ENCODE results near the gene MESD.

Gene MESD

DNA sequence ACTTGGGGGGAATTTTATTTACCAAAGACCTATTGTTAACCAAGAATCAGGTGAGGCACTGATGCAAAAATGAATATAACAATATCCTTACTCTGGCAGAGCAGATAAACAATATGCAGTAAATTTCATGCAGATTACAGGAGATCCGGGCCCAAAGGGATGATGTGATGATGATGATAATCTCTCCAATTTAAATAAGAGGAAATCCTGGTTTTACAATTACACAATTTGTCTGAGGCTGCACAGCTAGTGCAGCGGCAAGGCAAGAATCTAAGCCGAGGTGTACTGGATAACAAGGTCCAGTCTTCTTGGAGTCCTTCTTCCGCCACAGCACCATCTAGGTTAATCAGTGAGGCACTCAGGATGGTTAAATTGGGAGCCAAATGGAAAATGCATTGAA, 2.4 kb upstream of the MESD start:
- no peak for DNase-seq (ENCODE audit: extremely low read depth in 1 of 2, low read depth in 1 of 2)

DNA sequence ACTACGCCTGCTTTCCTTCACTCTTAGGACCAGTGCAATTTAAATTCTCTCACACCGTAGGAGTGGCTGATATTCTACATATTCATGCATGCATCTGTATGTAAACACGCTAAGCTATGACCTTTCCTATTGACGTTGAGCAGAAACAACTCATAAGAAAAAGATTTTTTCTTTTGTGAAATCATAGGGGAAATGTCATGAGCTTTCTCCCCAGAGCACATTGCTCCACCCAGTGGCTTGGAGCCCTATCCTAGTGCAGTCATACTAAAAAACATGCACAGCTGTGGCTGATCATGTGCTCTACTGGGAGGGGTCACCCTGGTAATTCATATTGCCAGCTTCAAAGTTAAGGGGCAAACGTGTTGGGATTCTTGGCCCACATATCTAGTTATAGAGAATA, 1.8 kb upstream of the MESD start:
- DNase-seq (ENCODE audit: extremely low read depth in 1 of 2, low read depth in 1 of 2) = no peak

DNA sequence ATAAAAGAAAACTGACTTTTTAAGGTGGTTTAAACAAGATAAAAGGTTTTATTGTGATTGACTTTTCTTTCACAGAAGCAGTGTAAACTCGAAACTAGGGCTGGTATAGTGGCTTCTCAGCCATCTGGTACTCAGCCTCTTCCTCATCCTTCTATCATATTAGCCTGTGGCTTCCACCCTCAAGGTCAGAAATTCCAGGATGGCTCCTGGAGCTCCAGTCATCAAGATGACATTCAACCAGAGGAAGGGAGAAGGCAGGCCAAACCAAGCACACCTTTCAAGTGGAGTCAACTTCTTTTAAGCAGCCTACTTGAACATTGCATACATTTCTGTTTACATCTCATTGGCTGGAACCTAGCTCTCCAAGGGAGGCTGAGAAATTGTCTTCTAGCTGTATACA, 1.3 kb upstream of the MESD start:
- no peak for DNase-seq (ENCODE audit: extremely low read depth in 1 of 2, low read depth in 1 of 2)

DNA sequence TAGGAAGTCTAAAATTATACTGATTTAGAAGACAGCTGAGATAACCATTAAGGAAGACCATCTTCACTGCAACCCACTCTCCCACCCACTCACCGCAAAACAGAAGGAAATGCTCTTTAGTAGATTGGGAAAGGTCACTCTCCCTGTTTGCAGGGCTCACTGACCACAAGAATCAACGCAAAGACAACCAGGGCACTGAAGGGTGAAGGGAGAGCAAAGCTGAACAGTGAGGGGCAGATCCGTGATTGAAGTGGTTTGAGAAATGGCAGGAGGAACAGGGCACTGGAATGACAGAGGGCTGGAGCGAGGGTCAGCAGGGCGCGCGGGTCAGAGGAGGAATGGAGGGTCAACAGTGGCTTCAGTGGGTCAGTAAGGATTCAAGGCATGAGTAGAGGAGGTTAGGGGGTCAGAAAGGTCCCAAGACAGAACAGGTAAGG, 520 bp downstream of the MESD start:
- no peak for DNase-seq (ENCODE audit: extremely low read depth in 1 of 2, low read depth in 1 of 2)

DNA sequence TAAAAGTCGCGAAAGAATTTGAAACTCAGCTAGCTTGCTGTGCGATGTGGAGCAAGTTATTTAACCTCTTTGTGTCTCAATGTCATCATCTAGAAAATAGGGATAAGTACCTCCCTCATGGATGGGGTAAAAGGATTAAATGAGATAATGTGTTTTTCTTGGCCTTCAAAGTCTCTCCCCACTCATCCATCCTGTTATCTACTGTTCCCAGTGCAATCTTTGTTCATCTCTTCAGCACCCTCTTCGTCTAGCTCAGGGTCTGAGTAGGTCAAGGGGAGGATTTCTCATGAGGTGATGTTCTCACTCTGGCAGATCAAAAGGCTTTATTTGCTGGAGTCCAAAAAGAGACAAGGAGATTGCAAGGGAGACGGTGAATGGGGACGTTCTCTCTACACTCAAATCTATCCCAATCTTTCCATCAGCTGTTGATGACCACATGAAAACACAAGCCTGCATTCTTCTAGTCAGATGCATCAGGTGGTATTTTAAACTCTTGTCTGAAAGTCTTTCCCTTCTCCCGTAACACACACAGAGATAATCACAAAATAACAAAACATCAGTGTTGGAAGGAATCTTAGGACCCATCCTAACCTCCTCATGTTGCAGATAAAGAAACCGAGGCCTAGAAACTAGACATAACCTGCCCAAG, 1.3 kb downstream of the MESD start:
- no peak for DNase-seq (ENCODE audit: extremely low read depth in 1 of 2, low read depth in 1 of 2)

DNA sequence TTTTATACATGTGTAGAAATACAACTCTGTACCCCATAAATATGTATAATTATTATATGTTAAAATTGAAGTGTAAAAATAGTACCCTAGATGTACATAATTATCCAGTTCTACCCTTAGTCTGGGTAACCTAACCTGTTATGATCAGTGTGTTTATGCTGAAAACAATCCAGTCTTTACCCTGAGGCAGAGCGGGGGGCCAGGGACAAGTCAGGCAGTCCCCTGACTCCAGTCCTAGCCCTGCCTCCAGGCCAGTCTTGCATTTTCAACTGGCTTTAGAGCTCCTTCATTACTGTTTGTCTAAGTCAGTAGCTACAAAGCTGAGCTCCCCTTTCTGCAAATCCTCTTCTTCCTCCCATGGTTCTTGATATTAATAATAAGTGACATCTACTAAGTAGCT, 3.1 kb downstream of the MESD start:
- DNase-seq (ENCODE audit: extremely low read depth in 1 of 2, low read depth in 1 of 2) = no peak

DNA sequence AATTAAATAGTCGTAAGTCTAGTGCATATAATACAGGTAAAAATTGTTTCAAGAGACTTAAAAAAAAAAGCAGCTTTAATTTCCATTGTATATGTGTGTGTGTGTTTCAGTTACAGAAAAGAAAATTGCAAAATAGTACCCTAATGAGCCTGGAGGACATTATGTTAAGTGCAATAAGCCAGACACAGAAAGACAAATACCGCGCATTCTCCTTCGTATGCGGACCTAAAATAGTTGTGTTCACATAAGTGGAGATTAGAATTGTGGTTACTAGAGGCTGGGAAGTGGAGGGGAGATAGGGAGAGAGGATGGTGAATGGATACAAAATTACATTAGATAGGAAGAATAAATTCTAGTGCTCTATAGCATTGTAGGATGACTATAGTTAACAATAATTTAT, 3.6 kb downstream of the MESD start:
- no peak for DNase-seq (ENCODE audit: extremely low read depth in 1 of 2, low read depth in 1 of 2)

DNA sequence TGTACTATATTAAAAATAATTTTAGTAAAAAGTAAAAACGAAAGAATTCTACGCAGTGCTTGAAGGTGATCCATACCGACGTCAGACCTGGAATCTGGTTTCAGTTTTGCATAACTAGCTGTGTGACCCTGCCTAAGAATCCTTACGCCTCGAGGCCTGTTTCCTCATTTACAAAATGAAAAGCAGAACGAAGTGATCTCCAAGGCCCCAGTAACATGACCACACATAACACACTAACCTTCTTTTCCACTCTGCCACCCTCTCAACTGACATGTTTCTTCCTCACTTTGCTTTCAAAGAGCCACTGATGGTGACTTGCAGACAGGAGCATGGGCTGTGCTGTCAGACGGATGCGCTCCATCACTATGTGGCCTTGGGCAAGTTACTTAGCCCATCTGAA, 4.8 kb downstream of the MESD start:
- no peak for DNase-seq (ENCODE audit: extremely low read depth in 1 of 2, low read depth in 1 of 2)

DNA sequence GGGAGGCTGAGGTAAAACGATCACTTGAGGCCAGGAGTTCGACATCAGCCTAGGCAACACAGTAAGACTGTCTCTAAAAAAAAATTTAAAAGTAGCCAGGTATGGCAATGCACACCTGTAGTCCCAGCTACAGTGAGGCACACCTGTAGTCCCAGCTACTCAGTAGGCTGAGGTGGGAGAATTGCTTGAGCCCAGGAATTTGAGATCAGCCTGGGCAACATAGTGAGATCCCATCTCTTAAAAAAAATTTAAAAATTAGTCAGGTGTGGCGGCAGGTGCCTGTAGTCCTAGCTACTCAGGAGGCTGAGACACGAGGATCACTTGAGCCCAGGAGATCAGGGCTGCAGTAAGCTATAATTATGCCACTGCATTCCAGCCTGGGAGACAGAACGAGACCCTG, 6.8 kb downstream of the MESD start:
- DNase-seq (ENCODE audit: extremely low read depth in 1 of 2, low read depth in 1 of 2) = no peak

DNA sequence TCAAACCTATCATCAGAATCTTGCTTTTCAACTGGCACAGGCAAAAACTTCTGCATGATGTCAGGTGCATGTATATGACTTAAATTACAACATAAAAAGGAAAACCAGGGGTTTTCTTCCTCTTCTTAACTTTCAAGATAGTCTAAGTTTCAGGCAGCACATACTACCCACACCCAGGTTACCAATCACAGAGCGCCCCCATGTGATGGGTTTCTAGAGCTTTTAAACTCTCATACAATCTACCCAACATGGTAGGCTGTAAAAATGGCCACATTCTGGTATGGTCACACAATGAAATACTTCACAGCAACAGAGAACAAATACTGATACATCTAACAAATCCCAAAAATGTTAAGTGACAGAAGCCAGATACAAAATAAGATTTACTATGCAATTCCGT, 7.4 kb downstream of the MESD start:
- DNase-seq (ENCODE audit: extremely low read depth in 1 of 2, low read depth in 1 of 2) = no peak

DNA sequence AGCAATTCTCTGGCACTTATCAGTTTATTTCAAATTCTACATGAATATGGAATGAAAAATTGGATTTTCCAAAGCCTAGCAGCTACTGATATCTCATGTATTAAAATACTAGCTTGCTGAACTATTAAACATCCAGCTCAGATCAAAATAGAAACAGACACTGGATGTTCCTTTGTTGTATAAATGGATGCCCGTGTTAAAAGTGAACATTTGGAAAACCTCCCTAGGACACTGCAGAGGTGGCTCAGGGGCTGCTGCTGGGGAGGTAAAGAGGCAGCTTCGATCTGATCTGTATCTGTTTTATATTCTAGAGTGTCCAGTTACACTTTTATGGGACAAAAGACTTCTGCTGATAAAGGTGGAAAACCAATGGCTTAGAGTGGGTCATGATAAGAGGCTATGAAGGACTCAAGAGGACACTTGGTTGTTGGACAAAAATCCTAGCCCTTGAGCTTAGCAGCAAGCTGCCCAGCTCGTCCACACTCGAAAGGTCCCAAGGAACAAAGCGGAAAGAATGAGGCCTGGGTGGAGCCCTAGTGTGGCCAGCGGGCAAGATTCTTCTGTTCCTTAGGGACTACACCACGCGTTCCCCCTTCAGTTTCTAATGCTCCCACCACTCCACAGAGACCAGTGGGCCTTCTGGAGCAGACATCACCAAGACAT, 9.9 kb downstream of the MESD start:
- DNase-seq (ENCODE audit: extremely low read depth in 1 of 2, low read depth in 1 of 2) = no peak

DNA sequence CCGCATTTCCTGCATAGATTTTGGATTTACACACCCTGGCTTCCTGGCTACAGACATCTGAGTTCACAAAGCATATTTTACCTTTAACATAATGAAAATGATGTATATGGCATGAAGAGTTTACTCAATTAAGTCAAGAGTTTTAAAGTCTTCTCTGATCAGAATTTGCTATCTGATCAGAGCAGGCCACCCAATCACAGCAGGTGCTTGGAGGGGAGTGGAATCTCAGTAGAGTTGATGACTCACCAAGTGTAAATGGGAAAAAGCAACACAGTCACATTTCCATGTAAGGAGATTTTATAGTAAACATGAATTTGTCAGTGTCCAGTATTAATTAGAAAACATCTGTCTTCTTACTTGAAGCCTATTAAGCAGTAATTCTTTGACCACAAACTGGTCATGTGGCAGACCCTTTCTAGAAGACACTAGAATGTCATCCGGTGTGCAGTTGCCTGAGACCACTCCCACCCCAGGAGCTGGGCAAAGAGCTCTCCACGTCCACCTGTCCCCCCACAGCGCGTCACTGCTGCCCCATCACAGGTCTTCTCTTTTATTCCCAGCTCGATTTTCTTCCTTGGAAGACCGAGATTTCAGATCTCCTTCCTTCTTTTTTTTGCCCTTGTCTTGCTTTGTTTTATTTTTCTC, 10.8 kb downstream of the MESD start:
- no peak for DNase-seq (ENCODE audit: extremely low read depth in 1 of 2, low read depth in 1 of 2)

DNA sequence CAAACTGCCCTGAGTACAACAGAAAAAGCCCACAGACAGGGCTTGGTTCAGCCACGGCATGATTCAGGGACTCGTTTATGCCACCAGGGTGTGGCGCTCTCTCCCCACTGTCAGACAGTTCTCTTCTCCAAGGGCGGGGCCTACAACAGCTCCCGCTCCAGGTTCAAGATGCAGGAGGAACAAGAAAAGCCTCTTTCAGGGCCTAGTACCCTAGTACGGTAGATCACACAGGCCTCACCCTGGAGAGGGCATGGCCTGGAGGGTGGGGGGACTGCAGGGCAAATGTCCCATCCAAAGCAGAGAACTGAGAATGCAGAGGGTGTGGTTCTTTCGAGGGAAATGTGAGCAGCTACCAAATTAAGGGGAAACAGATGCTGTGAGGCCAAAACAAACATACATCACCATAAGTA, 12.0 kb downstream of the MESD start:
- DNase-seq (ENCODE audit: extremely low read depth in 1 of 2, low read depth in 1 of 2) = no peak

DNA sequence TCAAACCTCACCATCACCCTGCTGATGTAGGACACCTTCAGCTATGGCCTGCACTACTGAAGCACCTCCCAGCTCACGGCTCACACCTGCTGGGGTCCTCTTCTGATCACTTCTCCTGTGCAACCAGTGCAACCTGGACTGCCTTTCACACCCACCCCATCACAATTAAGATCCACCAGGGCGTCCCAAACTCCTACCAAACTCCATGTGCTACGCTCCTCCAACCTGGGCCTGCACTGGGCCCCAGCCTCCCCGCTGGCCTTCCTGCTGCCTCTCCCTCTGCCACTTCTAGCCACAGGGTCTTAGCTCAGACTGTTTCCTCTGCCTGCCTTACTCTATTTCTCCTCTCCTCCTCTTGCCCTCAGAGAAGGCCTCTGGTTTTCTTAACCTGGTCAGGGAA, 12.8 kb downstream of the MESD start:
- DNase-seq (ENCODE audit: extremely low read depth in 1 of 2, low read depth in 1 of 2) = no peak

DNA sequence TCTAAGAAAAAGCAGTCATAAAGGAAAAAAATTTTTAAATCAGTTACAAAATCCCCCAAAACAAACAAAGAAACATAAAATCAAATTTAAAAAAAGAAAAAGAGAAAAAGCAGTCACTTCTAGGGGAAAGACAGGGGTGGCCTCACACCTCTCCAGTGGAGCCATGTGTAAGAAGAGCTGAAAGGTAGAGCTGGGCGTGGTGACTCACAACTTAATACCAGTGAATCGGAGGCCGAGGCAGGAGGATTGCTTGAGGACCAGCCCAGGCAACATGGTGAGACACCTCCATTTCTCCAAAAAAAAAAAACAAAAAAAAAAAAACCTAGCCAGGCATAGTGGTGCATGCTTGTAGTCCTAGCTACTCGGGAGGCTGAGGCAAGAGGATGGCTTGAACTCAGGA, 14.7 kb downstream of the MESD start:
- no peak for DNase-seq (ENCODE audit: extremely low read depth in 1 of 2, low read depth in 1 of 2)

DNA sequence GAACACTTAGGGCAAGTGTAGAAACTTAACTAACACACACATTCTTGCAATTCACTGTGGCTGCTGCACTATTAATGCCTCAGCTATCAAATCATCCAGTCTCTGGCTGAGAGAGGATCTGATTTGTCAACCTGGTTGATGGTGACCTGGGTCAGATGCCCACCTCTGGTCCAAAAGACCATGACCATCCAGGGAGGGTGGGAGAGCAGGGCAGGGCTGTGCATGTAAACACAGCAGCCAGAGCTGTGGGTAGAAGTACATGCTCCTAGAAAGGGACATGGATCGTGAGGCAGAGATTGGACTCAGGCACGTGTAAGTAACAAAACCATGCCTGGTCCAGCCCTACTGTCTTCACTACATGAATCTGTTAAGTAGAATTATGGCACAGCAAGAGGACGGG, 17.3 kb downstream of the MESD start:
- DNase-seq (ENCODE audit: extremely low read depth in 1 of 2, low read depth in 1 of 2) = no peak

DNA sequence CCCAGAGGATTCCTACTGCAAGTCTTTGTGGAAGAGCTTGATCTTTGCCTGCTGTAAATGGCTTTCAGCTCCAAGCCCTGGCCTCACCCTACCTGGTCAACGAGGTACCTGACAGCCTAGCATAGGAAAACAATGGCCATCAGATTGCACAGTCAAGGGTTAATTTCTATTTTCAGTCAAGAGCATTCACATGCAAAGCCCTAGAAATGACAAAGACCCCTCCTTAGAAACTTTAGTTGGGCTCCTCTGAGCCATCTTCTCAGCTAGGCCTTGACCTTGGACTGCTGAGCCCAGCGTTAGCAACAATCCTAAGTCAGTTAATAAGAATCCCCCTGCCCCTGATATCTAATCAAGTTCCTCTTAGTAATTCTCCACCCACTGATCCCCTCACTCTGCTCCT, 18.5 kb downstream of the MESD start:
- DNase-seq (ENCODE audit: extremely low read depth in 1 of 2, low read depth in 1 of 2) = no peak

DNA sequence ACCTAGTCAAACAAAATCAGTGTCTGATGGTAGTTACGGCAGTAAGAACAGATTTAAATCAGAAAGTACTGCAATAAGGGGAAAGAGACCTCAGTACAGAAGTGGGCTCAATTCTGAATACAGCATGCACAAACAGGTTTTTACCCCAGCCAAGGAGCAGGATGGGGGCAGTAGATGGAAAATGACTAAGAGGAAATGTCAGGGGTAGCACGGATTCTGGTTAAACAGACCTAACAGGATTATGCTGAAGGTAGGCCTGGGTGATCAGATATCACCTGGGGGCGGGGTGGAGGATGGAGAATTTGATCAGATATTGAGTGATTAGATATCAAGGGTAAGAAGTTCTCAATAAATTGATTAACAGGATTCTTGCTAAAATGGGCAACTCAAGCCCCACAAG, 19.0 kb downstream of the MESD start:
- DNase-seq (ENCODE audit: extremely low read depth in 1 of 2, low read depth in 1 of 2) = no peak

DNA sequence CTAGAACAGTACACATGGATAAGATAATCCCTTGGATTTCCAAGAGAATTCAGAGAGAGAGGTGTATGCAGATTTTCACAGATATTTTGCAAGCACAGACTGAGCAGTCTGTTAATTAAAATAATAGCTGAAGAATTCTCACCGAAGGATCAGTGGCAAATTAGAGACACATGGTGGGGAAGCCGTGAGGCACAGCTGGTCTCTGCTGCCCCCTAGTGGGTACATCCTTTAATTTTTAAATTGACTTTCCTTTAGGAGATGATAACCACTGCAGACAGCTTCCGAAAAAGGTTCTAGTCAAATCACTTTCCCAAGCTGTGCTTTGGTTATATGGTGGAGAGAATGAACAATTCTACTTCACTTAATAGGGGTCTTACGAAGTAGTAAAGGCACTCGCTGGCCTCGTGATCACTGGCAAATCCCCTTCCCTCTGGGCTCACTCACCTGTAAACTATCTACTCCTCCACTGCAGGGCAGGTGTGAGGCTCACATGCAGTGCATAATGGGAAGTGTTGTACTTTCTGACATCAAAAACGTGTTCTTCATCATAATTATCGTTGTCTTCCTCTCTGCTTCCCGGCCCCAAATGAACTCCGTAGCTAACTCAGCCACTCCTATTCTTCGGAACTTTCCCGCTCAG, 19.5 kb downstream of the MESD start:
- DNase-seq (ENCODE audit: extremely low read depth in 1 of 2, low read depth in 1 of 2) = peak in 1 of 2 donors; percentile 19

DNA sequence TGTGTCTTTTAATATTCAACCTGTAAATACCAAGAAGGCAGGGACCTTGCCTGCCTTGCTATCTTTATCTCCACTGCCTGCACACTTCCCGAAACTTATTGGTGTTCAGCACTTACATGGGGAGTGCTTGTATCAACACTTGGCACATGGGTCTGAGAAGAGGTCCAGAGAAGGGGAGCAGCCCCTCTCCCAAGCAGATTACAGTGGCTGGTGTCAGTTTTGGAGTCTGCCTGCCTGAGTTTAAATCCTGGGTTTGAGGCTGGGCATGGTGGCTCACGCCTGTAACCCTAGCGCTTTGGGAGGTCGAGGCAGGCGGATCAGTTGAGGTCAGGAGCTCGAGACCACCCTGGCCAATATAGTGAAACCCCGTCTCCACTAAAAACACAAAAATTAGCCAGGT, 20.3 kb downstream of the MESD start:
- no peak for DNase-seq (ENCODE audit: extremely low read depth in 1 of 2, low read depth in 1 of 2)

DNA sequence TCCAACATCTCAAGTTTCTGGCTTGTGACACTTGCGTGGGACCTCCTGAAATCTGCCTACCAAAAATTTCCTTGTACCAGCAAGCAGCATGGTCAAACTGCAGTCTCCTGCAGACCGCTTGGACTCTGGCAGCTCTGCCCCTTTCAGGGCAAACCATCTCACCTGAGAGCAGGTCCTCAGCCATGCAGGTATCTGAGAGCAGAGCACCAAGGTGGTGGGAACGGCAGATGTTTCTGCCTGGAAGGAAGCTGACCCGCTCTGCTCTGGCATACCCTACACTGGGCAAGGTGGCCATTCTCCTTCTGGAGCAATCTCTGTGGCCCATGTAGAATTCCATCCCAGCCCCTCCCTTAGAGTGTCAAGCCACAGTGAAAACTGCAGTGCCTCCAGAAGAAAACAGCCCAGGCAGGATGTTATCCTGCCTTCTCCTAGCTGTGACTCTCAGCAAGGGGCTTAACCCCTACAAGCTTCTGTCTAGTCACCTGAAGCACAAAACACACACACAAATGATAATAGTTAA, 21.6 kb downstream of the MESD start:
- DNase-seq (ENCODE audit: extremely low read depth in 1 of 2, low read depth in 1 of 2) = no peak

DNA sequence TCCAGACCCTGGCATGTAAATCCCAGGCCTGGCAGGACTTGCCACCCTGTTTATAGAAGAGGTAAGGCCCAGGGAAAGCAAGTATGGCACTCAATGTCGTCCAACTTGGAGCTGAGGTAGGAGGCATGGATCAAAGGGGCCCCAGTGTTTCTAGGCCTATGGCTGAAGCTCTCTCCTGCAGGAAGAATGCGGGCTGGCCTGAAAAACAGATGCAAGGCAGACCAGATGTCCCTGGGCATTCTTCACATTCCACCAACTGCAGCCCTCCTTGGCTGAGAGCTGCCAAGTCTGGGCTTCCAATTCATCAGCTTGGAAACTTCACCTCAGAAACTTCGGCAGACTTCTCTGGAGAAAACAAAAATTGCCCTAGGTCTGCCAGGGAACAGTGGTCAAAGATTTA, 22.2 kb downstream of the MESD start:
- no peak for DNase-seq (ENCODE audit: extremely low read depth in 1 of 2, low read depth in 1 of 2)

Data from stimulated activated CD8-positive, alpha-beta memory T cell treated with anti-CD3 and anti-CD28 coated beads, Interleukin-7, amount 100 ng/mL, for 48 hours (primary cell).